Raji (cell line): ENCODE data around the gene VSIR.

Source experiments
- POLR2A ChIP-seq: IDR thresholded peaks from 2 replicates; pipeline ENCODE4 v1.6.1; 2011; ENCODE audit warnings: low read depth, low read length, control low read depth; ENCODE audit not compliant: insufficient read depth

VSIR gene

DNA sequence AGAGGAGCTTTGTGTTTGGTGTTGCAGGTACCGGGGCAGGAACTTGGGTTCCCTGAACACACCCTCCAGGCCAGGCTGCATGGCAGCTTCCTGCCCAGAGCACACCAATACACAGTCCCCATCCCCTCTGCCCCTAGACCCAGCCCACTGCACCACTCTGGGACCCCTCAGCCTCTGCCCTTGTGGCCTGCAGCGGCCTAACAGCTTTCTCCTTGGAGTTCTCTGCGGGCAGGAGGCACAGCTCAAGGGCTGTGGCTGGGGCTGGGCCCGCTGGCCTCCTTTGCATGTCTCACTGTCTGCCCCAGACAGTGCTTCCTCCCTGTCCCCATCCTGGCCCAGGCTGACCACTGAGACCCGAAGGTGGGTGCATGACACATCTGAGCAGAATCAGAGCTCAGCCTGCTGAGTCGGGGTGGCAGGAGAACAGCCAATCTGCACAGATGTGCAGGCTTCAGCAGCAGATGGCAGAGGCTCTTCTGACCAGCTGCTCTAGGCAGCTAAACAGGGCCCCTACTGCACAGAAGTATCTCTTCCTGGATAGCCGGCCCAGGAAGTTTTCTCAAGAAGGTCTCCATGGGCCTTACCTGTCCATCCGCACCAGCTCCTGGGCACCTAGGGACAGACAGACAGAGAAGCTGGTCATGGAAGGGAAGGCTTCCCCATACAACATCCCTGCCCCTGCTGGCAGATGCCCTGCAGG, 20.8 kb downstream of the VSIR start:
- TF ChIP-seq POLR2A: no peak

DNA sequence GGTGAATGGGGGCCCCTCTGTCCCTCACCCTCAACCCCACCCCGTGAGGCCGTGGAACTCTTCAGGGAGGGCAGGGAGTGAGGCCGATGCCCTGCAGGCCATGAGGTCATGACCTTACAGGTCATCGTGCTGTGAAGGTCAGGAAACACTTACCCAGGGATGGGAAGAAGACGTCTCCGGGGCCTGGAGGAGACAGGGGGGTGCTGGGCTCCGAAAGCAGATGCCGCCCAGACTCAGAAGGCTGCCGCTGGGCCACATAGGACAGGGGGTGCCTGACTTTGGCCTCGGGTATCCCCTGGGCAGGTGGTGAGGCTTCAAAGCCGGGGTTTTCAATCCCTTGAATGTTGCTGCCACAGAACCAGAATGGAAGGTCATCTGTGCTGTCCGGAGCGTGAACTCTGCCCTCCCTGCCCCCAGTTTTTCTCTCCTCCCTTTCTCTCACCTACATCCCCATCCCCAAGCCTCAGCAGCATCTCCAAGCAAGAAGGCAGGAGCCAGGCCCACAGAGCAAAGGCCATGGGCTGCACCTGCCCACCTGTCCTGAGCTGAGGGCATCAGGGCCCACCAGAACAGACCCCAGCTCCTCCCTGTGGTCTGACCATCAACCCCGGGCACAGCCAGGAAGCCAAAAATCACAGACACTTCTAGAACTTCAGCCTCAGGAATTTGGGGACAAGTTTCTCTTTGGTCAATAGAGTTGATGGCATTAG, 21.6 kb downstream of the VSIR start:
- no peak for TF ChIP-seq POLR2A

DNA sequence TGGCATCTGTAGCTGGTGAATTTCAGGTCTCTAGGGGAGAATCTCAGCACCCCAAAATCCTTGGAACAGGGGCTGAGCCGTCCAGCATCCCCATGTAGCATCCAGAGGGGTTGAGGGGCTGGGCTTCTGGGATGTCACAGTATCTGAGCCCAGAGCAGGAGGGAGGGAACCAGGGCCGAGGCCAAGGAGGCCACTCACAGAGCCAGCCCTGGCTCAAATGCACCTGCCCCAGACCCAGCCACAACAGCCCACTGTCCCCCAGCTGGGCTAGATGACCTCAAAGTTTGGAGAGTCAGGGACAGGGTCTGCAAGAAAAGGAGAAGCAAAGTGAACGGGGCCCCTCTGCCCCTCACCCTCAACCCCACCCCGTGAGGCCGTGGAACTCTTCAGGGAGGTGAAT, 22.3 kb downstream of the VSIR start:
- TF ChIP-seq POLR2A: no peak

DNA sequence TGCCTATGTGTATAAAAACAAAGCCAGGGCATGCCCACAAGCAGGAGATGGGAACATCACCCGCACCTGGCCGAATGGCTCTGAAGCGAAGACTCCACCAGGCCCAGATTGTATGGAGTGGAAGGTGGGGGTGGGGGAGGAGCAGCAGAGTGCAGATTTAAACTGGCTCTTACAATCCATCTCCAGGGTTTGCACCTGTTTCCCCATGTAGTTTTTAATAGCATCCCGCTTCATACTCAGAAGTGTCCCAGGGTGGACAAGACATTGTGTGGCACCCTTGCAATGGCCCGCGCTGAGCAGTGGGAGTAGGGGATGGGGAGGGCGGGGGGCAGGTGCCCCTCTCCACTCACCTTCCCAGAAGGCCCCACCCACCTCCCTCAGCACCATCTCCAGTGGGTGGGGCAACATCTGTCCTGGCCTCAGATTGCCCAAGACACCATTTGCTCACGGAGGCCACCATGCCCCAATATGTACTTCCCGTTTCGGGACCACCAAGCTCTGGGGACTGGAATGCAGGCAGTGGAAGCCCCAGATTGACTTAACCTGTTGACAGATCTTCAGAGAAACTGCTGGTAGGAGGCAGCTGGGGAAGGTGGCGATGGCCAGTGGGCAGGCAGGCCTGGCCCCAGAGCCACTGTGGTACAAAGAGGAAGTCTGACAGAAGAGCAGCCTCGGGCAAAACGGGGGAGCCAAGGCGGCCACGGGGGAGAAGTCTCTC, 23.0 kb downstream of the VSIR start:
- TF ChIP-seq POLR2A: no peak

DNA sequence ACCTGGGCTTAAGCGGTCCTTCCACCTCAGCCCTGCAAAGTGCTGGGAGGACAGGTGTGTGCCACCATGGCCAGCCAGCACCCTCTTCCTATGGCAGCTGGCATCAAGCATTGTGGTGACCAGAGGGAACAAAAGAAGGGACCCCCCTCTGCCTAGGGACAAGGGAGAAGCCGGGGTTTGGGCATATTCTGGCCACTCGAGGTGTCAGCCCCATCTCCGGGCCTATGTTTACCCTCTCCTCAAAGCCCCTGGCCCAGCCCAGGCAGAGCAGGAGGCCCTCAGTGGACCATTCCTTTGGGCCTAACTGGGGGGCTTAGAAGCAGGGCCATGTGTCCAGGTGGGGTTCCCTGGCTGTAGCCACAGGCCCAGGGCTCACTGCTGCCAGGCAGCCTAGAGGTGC, 23.9 kb downstream of the VSIR start:
- no peak for TF ChIP-seq POLR2A

DNA sequence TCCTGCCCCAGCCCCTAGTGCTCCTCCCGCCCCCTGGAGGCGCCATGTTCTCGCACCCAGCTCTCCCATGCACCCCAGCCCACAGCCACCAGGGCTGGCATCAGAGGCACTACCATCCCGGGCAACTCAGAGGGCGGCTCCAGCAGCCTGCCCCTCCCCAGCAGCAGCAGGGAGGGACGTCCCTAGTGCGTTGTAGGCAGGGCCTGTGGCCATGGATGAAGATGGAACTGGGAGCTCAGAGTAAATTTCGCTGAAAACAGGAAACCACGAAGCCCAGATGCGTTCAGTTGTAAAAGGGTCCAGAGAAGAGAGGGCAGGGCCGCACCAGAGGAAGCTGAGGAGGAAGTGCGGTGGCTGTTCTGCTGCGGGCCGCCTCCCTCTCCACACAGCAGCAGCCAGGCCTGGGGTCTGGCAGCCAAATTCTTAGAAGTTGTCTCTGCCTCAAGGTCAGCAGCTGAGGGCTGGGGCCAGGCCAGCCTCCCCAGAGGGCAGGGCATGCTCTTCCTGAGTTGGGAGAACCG, 24.6 kb downstream of the VSIR start:
- no peak for TF ChIP-seq POLR2A

DNA sequence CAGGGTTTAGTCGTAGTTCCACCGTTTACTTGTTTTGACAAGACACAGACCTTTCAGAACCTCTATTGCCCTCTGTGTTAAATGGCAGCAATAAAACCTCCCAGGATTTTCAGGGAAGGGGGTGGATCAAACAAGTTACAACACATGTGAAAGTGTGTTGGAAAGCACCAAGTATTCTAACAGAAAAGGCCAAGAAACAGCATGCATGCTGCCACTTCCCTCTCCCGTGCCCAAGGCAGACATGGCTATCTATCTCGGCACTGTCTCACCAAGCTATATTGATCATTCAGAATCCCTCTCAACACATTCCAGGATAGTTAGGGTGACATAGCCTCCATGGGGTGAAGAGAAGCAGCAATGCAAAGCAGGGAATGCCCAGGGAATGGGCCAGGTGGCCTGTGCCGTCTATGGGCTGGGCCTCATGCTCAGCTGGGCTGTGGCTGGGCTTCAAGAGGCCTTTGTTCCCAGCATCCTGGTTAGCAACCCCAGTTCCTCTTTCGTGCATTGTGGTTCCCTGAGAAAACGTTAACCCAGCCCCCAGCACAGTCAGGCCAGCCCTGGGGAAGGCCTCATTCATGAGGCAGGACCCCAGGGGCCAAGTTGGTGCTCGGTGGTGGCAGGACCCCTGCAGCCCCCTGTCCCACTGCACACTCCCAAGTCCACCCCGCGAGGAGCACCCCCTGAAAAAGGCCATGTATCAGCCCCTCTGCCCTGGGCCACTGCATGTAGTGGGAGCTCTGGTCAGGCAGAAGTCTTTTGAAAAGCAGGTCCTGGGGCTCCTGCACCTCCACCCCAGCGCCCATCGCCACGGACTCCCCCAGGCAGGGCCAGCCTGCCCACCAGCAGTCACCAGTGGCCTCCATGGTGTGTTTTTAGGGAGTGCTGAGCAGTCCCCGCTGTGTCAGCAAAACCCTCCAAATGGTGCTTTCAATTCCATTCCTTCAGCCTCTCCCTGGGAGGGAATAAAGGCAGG, 25.5 kb downstream of the VSIR start:
- no peak for TF ChIP-seq POLR2A

DNA sequence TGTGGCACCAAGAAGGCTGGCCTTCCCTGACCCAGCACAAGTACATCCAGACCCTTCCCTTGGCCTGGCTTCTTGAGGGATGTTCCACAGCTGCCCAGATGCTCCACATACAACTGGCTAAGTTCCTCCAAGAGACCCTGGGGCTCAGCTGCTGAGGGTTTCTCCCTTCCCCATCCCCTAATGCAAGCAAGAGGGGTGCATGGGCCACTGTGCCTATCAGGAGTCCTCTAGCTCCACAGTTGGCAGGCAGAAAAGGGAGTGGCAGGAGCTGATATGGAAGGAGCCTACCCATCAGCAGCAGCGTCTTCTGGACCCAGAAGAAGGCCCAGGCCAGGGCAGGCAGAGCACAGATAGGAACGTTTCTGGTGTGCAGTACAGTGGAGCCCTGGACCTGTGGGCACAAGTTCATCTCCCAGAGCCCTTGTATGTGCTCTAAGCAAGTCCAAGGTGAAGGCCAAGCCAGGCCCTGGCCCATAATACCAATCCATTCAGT, 26.2 kb downstream of the VSIR start:
- TF ChIP-seq POLR2A: no peak

DNA sequence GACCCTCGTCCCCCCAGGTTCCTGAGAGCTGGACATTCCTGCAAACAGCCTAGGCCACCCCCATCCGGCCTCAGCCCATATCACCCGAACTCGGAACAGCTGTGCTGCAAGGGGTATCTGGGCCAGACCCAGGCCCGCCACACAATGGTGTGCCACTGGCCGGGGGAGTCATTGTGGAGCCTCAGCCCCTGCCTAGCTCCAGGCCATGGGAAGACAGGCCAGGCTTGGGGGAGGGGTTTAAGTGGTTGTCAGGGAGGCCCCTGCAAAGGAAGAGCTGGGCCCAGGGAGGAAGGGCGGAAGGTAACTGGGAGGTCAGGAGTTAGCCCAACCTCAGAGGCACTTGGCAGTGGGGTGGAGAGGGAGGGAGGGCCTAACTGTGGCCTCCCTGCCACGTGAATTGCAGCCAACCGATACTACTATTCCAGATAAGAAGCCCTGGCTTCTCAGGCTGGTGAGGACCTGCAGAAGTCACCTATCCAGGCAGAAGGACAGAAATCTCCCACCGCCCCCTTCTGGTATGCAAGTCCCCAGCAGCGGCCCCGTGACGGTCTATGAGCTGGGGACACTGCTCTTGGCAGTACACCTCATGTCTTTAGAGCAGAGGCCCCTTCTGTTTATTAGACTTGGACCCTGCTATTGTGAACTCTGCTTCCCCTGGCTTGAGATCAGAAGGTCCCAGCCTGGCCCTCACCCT, 26.8 kb downstream of the VSIR start:
- no peak for TF ChIP-seq POLR2A

DNA sequence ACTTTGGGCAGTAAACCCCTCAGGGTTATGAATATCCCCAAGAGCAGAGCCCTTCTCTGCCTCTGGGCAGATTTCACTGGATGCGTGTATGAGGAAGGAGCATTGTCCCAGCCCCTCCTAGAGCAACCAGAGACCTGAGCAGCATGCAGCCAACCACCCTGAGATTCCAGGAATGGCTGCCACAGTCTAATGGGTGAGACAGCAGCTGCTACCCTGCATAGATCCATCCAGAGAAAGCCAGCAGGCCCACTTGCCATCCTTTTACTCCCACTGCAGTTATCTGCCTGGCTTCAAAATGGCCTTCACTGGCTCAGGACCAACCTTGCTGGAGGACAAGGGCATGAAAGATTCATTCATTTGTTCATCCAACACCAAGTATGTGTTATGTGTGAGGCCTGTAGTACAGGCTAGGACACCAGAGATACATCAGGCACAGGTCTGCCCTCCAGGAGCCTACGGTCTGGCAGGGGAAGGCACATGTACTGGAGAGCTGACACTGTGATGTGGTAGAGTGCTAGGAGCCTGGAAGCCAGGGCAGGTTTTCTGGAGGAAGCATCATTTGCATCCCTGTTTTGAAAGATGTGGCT, 27.6 kb downstream of the VSIR start:
- TF ChIP-seq POLR2A: no peak

DNA sequence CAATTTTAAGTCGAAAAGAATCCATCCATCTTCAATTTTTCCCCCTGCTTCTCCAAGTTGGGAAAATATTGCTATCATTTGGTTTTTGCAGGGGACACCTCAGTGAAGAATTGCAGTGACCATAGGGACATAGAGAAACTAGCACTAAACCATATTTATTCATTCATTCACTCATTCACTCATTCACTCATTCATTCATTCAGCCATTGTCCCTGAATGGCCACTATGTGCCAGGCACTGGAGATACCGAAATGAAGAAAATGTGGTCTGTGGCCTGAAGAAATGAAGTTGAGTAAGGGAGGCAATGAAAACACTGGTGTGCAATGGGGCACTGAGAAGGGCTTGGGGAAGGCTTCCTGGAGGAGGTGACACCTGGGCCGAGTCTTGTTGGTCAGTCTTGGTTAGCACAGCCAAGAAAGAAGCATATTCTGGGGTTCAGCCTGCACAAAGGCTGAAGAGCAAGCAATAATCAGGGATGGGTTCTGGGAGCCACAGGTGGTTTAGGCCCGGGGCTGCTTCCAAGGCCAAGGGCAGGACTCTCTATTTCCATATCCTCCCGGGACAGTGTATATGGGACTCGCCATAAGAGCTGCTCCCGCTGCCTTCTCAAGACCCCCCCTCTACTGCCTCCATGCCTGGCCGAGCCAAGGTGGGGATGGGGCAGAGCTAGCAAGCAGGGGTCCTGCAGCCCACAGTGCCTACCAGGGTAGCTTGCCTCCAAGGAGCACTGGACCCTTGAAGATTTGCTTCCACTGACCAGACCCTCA, 28.2 kb downstream of the VSIR start:
- TF ChIP-seq POLR2A: no peak

DNA sequence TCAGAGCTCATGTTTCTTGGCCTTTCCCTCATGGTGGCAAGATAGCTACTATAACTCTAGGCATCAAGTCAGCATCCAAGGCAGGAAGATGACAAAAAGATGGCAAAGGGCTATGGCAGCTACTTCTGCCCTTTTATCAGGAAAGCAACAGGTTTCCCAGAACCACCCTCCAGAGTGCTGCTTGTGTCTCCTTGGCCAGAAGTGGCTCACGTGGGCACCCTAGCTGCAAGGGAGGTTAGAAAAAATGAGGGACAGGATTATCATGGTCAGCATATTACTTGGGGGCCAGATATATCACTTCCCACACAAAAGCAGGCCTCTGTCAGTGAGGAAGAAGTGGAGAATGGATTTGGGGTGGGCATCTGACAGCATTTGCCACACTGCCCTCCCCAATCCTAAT, 29.5 kb downstream of the VSIR start:
- no peak for TF ChIP-seq POLR2A
